HG03139 (cell line): Measurements from ENCODE around the gene TAC3.

Source experiments
- ATAC-seq: cut with Tn5 transposase; IDR thresholded peaks from one replicate; pipeline ENCODE4 v1.9.1; 2021; ENCODE audit not compliant: unreplicated experiment

Gene TAC3

DNA sequence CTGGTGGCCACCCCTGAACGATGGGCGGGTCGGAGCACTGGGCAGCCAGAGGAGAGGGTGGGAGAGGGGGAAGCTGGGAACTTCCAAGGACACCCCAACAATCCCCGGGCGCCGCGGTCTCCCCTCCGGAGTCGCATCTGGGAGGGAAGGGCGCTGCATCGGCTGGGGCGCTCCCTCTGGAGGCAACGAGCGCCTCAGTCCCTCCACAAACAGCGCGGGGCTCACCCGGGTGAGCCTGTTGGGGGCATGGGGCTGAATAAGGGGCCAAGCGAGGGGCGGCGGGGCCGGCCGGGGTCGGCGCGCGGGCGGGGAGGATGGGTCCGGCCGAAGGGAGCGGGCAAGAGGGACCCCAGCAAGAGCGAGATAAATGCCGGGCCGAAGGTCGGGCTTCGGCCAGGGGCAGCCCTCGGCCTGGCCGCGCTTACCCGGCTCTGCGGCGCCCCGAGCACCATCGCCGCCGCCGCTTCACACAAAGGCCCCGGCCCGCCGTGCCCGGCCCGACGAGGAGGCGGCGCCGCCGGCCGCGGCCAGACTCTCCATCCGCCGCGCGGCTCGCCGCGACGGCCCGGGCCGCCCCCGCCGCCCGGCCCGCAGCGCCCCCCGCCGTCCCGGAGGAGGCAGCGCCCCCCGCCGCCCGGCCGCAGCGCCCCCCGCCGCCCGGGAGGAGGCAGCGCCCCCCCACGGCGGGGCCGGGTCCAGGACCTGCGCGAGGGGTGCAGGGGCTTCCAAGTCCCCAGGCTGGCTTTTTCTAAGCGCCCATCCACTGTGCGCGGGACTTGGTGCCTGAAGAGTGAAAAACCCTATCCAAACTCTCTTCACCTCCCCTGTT, 10.1 kb downstream of the TAC3 start, which contains the start of gene ZBTB39:
Gene ZBTB39, minus strand, starts transcription at position 567 of the 829 bp plus-strand sequence. CDS start 1,629 bp downstream, outside the sequence.
- peak; percentile 47 for ATAC-seq

DNA sequence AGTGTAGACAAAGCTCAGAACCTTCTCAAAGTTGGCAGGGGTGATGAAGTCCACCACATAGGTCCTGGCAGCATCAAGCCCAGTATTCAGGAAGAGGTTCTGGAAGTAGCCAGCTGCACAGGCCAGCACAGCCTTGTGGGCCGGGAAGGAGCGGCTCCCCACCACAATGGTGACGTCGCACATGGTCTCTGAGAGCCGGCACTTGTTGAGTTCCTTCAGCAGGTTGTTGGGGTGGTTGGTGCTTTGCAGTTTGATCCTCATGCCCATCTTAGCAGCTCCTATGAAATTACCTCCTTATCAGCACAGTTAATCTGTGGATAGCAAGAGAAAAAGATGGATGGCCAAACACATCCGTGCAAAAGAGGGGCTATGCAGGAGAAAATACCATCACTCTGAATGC, 11.7 kb downstream of the TAC3 start:
- ATAC-seq: no peak

DNA sequence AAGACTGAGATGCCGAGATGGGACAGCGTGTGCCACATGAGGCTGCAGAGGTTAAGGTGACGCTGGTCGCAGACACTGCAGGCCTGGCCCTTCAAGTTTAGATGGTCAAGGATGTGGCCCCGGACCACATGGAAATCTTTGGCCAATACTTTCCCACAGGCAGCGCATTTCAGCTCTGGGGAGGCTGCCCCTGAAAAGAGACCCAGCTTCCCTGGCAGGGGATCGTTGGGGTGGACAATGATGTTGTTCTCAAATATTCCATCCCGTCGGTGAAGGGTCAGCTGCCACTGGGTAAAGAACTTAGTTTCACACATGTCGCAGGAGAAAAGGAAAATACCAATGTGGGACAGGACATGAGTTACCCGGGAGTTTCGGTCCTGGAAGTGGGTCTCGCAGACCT, 12.9 kb downstream of the TAC3 start:
- ATAC-seq: no peak

DNA sequence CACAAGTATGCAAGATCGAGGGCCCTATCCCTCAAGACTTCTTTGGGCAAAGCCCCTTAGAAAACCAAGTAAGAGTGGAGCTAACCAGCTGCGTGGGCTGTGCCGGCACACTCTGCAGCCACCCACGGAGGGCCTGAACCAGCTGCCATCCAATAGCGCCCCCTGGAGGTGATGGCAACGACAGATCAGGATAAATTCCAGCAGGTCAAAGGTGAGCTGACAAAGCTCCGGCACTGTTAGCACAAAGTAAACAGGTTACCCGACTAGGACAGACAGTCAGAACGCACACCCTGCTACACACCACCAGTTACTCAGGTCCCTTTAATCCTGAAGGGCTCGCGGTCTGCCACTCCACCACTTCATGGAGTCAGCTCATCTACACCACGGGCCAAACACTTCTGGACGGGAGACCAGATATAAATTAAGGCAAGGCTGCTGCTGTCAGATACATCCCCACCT, 14.9 kb downstream of the TAC3 start:
- ATAC-seq: no peak

DNA sequence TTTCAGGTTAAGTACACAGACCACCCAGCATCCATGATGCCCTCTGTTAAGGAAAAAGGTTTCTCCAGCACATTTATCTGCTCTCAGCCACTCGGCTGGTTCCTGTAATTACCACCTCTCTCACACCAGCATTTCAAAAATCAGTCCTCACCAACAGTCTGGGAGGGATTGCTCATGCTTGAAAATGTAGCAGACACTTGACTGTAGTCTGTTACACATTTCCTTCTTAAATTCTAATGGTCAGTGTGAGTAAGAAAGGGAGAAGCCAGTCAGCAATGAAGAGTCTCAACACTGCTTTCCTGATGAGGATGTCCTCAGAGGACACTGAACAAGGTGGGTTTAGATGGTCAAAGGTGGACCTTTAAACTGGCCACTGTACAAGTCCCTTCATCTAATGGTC, 15.9 kb downstream of the TAC3 start:
- no peak for ATAC-seq

DNA sequence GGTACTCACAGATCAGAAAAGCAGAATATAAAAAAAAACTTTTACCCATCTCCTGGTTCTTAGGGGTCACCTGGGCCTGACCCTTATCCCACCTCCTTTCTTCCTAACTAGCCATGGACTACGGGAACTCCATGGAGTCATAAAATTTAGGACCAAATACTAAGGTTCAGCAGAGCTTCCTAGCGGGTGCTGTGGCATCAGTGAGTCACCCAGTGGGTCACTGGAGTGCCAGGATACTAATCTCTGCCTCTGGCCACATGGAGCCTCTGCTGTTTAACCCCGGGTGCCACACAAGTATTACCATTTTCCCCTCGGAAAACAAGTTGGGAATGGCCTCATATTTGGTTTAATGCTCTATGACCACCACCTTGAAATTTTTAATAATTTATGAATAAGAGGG, 16.9 kb downstream of the TAC3 start:
- no peak for ATAC-seq

DNA sequence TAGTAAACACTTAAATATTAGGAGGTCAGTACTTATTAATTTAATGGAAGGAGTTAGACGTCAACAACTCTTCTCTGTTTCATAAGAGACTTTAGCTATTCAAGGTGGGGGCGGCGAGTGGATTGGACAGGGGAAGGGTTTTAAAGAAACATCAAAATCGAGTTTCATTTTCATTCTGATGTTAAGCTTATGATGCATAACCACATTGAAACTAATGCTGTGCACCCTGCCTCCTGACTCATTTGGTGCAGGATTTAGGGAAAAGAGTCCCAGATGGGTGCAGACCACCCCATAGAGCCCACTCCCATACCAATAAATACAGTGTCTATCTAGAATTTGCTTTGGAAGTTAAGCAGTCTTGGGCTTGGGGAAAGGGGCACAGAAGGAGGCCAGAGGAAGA, 17.3 kb downstream of the TAC3 start:
- ATAC-seq: peak; percentile 65

DNA sequence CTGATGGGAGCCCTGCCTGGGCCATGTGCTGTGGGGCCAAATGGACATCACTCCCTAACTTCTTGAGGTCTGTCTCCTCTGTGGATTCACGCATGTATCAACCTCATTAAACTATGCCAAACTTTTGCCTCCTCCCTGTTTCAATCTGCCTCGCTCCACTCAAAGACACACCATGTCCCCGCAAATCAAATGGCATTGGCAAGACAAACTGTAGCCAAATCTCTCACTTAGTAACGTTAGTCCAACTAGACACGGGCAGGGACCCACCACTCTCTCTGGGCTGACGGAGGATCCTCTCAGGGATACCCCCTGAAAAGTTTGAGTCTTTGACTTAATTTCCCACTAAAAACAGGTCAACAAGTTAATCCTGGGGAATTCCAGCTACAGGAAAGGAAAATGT, 18.0 kb downstream of the TAC3 start:
- ATAC-seq: no peak

DNA sequence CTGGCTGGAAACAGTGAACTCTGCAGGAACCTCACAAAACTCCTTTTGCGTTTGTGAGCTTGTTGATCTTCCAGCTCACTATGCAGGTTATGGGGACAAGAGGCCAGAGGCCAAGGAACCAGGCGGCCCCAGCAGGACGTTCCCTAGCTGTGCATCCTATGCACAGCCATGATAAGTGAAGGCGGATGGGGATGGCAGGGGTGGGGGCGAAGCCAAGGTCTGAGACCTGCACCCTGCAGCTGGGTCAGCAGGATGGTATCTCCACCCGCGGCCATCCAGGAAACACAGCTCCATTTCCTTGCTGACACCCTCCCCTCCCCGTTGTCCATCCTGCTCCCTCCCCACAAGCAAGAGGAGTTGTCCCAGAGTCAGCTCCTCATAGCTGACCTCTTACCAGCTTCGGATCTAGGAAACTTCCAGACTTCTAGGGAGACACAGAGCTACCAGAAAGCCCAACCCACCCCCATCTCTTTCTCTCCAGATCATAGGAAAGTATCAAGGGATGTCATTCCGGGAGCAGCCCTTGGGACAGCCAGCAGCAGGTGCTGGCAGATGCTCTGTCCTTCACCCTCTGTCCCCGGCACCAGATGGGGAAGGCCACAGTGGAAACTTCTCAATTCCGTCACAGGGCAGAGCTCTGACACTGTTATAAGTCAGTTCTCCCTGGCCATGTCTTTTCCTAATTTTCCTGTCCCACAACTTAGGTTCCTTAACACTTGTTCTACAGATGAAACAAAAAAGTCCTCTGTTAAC, 19.4 kb downstream of the TAC3 start:
- no peak for ATAC-seq

DNA sequence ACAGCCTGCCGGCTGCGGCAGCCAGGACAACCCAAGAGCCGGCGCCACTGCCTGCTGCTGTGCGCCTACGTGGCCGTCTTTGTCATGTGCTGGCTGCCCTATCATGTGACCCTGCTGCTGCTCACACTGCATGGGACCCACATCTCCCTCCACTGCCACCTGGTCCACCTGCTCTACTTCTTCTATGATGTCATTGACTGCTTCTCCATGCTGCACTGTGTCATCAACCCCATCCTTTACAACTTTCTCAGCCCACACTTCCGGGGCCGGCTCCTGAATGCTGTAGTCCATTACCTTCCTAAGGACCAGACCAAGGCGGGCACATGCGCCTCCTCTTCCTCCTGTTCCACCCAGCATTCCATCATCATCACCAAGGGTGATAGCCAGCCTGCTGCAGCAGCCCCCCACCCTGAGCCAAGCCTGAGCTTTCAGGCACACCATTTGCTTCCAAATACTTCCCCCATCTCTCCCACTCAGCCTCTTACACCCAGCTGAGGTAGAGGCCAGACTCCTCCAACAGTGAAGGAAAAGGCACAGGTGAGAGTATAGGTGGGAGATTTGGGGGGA, 20.3 kb downstream of the TAC3 start:
- no peak for ATAC-seq

DNA sequence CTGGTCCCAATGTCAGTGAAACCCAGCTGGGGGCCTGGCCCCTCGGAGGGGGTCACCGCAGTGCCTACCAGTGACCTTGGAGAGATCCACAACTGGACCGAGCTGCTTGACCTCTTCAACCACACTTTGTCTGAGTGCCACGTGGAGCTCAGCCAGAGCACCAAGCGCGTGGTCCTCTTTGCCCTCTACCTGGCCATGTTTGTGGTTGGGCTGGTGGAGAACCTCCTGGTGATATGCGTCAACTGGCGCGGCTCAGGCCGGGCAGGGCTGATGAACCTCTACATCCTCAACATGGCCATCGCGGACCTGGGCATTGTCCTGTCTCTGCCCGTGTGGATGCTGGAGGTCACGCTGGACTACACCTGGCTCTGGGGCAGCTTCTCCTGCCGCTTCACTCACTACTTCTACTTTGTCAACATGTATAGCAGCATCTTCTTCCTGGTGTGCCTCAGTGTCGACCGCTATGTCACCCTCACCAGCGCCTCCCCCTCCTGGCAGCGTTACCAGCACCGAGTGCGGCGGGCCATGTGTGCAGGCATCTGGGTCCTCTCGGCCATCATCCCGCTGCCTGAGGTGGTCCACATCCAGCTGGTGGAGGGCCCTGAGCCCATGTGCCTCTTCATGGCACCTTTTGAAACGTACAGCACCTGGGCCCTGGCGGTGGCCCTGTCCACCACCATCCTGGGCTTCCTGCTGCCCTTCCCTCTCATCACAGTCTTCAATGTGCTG, 21.0 kb downstream of the TAC3 start:
- ATAC-seq: no peak

DNA sequence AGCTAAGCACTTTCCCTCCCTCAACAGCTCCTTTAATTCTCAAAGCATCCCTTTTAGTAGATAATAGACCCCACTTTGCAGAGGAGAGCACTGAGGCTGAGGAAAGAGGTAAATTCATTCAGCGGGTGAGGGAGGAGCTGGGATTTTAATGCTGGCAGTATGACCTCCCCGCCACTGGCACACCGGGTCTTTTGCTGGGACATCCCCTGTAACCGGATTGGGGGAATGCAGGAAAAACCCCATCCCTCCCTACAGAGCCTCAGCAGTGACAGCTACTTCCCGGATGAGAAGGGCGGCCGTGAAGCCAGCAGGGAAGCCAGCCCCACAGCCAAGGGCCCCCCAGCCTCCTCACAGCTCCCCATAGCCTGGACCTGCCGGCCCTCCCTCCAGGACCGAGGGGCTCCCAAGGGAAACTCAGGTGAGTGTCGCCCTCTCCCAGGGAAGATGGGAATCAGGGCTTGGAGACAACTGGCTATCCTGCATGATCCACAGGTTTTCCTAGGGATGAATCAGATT, 22.0 kb downstream of the TAC3 start:
- ATAC-seq: no peak

DNA sequence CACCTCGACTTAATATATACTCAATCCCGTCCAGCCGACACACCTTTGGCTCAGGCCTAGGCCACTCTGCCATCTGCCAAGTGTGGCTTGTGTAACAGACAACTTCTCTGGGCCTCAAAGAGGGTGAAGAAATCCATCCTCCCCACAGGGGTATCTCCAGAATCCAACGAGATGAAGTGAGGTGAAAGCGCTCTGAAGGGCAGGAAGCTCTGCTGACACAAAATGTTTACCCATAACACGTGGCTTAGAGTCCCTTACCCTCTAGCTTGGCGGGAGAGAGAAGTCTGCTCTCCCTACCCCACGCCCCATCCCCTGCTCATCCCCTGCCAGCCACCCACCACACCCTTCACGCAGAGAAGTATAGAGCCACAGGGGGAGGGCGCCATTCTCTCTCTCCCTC, 23.0 kb downstream of the TAC3 start:
- ATAC-seq: no peak

DNA sequence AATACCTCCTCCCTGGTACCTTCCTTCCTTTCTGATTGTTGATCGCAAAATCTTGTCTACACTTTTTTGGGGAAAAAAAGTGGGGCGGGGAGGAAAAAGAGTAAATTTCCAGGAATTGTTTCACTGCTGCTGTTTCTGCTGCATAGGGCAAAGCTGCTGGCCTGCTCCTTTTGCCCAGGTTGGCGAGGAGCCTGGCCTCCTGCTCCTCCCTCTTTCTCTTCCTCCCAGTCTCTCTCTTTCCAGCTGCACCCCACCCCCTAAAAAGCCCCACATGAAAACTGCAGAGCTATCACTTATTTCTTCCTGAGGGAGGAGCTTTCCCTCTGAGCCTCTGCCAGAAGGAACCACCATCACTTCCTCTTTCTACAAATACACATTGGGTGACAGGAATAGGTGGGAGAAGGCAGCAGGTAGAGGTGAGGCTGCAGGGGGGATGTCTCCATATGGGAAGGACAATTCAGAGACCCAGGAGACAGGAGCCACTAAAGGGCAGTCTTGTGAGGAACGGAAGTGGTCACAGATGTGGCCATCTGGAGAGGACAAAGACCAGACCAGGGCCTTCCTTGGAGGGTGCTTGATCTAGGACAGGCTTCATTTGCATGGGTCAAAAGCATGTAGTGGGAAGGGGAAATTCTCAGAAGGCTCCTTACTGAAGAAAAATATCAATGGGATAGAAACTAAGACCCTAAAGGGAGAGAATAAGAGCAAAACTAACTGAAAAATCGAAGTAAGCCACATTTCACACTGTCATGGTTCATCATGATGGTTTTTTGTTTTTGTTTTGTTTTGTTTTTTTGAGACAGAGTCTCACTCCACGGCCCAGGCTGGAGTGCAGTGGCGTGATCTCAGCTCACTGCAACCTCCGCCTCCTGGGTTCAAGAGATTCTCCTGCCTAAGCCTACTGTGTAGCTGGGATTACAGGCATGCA, 24.7 kb downstream of the TAC3 start:
- no peak for ATAC-seq

DNA sequence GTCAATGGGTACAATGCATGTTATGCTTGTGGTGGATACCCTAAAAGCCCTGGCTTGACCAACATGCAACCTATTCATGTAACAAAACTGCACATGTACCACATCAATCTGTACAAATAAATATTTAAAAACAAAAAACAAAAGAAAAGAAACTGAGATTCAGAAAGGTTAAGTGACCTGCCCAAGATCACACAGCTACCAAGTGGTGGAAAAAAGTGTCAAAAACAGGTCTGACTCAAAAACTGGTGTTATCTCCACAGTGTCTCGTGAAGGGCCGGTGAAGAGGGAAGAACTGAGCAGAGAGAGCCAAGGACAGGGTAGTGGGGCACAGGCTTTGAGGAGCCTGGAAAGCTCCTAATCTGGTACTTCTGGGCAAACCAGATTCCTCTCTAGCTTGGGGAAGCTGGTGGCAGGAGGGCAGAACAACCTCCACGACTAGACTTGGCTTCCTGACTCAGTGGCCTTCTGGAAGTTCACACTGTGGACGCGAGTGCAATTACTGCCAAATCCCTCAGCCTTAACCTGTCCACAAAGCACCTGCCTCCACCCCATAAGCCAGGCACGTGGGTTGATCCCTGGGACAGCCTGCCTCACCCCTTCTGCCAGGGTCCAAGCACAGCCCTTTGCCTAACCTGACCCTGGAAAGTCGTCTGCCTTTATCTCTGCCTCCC, 25.5 kb downstream of the TAC3 start:
- ATAC-seq: no peak

DNA sequence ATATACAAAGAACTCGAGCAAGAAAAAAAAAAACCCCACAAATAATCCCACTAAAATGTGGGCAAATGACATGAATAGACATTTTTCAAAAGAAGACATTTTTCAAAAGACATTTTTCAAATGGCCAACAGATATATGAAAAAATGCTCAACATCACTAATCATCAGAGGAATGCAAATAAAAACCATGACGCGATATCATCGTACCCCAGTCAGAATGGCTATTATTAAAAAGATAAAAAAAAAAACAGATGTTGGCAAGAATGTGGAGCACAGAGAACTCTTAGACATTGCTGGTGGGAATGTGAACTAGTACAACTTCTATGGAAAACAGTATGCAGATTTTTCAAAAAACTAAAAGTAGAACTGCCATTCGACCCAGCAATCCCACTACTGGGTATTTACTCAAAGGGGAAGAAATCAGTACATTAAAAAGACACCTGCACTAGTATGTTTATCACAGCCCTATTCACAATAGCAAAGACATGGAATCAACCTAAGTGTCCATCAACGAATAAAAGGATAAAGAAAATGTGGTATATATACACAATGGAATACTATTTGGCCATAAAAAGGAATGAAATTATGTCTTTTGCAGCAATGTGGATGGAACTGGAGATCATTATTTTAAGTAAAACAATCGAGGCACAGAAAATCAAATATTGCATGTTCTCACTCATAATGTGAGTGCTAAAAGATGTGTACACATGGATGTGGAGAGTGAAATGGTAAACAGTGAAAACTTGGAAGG, 26.3 kb downstream of the TAC3 start:
- ATAC-seq: no peak

DNA sequence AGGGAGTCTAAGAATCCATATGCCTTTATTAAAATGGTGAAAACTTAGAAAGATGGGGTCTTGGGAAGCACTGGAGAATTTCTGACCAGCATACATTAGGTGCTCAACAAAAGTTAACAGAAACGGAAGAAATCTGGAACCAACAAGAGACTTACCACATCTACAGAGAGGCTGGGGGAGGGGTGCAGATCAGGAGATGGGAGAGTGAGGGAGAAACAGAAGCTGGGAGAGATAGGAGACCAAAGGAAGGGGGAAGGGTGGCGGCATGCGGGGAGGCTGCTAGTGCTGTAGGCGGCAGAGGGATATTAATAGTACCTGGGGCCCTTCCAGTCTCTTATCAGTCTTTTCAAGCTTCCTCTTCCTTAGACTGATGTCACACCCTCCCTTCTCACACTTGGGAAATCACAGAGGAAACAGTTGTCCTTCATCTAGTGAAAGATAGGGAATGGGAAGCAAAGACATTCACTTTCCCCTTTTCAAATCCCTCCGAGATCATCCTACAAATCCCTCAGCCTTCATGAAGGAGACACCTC, 28.1 kb downstream of the TAC3 start:
- no peak for ATAC-seq

DNA sequence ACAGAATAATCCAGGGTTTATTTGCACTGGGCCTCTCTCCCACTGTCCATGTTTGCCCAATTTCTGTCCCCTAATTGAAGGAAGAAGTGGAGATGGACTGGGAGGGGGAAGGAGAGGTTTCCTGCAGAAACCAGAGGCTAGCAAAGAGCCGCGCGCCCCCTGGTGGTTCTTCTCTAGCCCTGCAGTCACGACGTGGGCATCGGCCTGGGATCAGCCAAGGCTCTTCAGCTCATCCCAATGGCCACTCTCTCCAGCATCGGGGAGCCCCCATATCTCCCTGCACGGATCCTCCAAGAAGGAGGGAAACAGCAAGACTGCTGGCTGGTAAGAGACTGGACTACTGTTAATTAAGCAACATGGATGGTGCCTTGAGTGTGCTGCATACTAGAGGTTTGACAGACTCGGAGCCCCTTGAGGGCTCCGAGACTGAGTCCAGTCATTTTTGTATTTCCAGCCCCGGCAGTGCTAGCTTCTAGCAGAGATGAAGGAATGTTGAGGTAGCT, 28.7 kb downstream of the TAC3 start:
- no peak for ATAC-seq
